GM18907 (cell line): ENCODE results near the gene NRBP1.

Experiments
- ATAC-seq: cut with Tn5 transposase; IDR thresholded peaks from one replicate; pipeline ENCODE4 v1.9.1; 2021; ENCODE audit warnings: mild to moderate bottlenecking, moderate library complexity; ENCODE audit not compliant: unreplicated experiment

NRBP1 gene

GRCh38 chr2:27489498-27490397 lies 61.3 kb downstream of the NRBP1 start, which contains the start of gene IFT172:
IFT172 (minus strand) TSS chr2:27489743; CDS start chr2:27489653, 90 bp downstream.
- ATAC-seq: peak; percentile 92
